ENCODE measurements around the gene PYCR2. TPM values are rescaled to one million over a fixed set of nuclear protein-coding genes. Genes with fewer than 3 reads are reported as not detected.

PYCR2 gene
- polyA plus RNA-seq, 3 donors: 21.4 to 72.5 (median 26.6) TPM

GRCh38 chr1:225892307-225892706 lies 31.7 kb downstream of the PYCR2 start:
- Histone ChIP-seq H3K9me3 (replicated peaks in 1 of 2; ENCODE audit: control insufficient read depth in 1 of 2, insufficient read depth in 1 of 2, low read length in 2 of 2) (no peaks in the 10 kb centered on the region), H3K79me2 (ENCODE audit: insufficient read depth, low read length) (no peaks in the 10 kb centered on the region), H3K27ac (ENCODE audit: low read depth in 1 of 2, low read length in 2 of 2) (no peak overlapping the region), H3K4me2 (replicated peaks; ENCODE audit: extremely low read depth, low read length, poor library complexity, severe bottlenecking) (no peak overlapping the region), H3K27me3 (ENCODE audit: control insufficient read depth in 2 of 2, insufficient read depth in 2 of 2, low read length in 2 of 2) (no peaks in the 10 kb centered on the region), H4K20me1 (ENCODE audit: insufficient read depth, low read length) (no peaks in the 10 kb centered on the region), H3K9ac (ENCODE audit: insufficient read depth, low read length, poor library complexity, severe bottlenecking) (no peak overlapping the region), H3K36me3 (replicated peaks in 1 of 2; ENCODE audit: control insufficient read depth in 1 of 2, insufficient read depth in 2 of 2, low read length in 2 of 2) (no peaks in the 10 kb centered on the region), H3K4me1 (ENCODE audit: control insufficient read depth in 1 of 2, insufficient read depth in 2 of 2, low read length in 2 of 2) (no peaks in the 10 kb centered on the region), H2AFZ (ENCODE audit: insufficient read depth, low read depth, low read length, poor library complexity, severe bottlenecking) (no peak overlapping the region), H3K4me3 (replicated peaks in 1 of 3; ENCODE audit: low read depth in 2 of 3, low read length in 3 of 3) (no peak overlapping the region)
- Mint-ChIP-seq H3K27me3 (ENCODE audit: low read depth in 3 of 3) (peaks cover 1 to 8% (median 6%) of the 10 kb centered on the region in 3 donors), H3K36me3 (no peaks in the 10 kb centered on the region), H3K27ac (no peak overlapping the region), H3K4me3 (no peak overlapping the region), H3K9me3 (no peaks in the 10 kb centered on the region), H3K4me1 (peaks cover 6% of the 10 kb centered on the region)
- intact Hi-C loops (cut with micrococcal nuclease): no loop called here
- 100% methylated on average over 5 of the region's 6 CpGs for WGBS (ENCODE audit: insufficient coverage)
- no peak for TF ChIP-seq CTCF (IDR thresholded peaks at IDR 0.05)
- DNase-seq: no peak

- Histone ChIP-seq H3K9ac (ENCODE audit: insufficient read depth, low read length, poor library complexity, severe bottlenecking) (no peak overlapping the region), H3K9me3 (replicated peaks in 1 of 2; ENCODE audit: control insufficient read depth in 1 of 2, insufficient read depth in 1 of 2, low read length in 2 of 2) (no peaks in the 10 kb centered on the region), H3K27ac (ENCODE audit: low read depth in 1 of 2, low read length in 2 of 2) (no peak overlapping the region), H3K27me3 (ENCODE audit: control insufficient read depth in 2 of 2, insufficient read depth in 2 of 2, low read length in 2 of 2) (peaks cover 0 to 5% of the 10 kb centered on the region in 2 donors), H3K4me2 (replicated peaks; ENCODE audit: extremely low read depth, low read length, poor library complexity, severe bottlenecking) (no peak overlapping the region), H3K4me1 (ENCODE audit: control insufficient read depth in 1 of 2, insufficient read depth in 2 of 2, low read length in 2 of 2) (no peaks in the 10 kb centered on the region), H2AFZ (ENCODE audit: insufficient read depth, low read depth, low read length, poor library complexity, severe bottlenecking) (no peak overlapping the region), H4K20me1 (ENCODE audit: insufficient read depth, low read length) (no peaks in the 10 kb centered on the region), H3K36me3 (replicated peaks in 1 of 2; ENCODE audit: control insufficient read depth in 1 of 2, insufficient read depth in 2 of 2, low read length in 2 of 2) (no peaks in the 10 kb centered on the region), H3K4me3 (replicated peaks in 1 of 3; ENCODE audit: low read depth in 2 of 3, low read length in 3 of 3) (no peak overlapping the region), H3K79me2 (ENCODE audit: insufficient read depth, low read length) (no peaks in the 10 kb centered on the region)
- Mint-ChIP-seq H3K27me3 (ENCODE audit: low read depth in 3 of 3) (peaks cover 9 to 14% (median 10%) of the 10 kb centered on the region in 3 donors), H3K9me3 (no peaks in the 10 kb centered on the region), H3K27ac (peak overlapping the region in 1 of 7 donors; percentile 57), H3K4me1 (no peaks in the 10 kb centered on the region), H3K4me3 (no peak overlapping the region), H3K36me3 (no peaks in the 10 kb centered on the region)
- DNase-seq: no peak
- TF ChIP-seq CTCF (IDR thresholded peaks at IDR 0.05): no peak
- intact Hi-C loops (cut with micrococcal nuclease): no loop called here
- WGBS (ENCODE audit: insufficient coverage): 100% methylated on average over 6 of the region's 14 CpGs
Measured at GRCh38 chr1:225891229-225891972, 32.6 kb downstream of the PYCR2 start.
